HEK293 (cell line): ENCODE results near the gene ACAP2.
A peak's percentile ranks its signal among the peaks of the same experiment; 100 is the strongest.

Experiments used
- CTCF ChIA-PET: fragments of 350-600 bp; formaldehyde crosslinking; extraction: SDS; loops from one replicate; lab custom pipeline; 2021; ENCODE audit warnings: antibody characterized with exemption; lab: Yijun Ruan, JAX
- POLR2A ChIA-PET: fragments of 300-600 bp; formaldehyde crosslinking; extraction: SDS; loops from one replicate; lab custom pipeline; 2020; ENCODE audit warnings: antibody characterized with exemption, inconsistent platforms; lab: Yijun Ruan, JAX
- H3K27ac ChIP-seq: fragments of 200-500 bp; sonication (Bioruptor generic); 2 replicates; pipeline ENCODE4 v1.5.1; 2014; ENCODE audit warnings: low read depth, low read length, control low read depth, inconsistent platforms; ENCODE audit errors: extremely low read depth
- H3K36me3 ChIP-seq, 2 experiments: fragments of 200-500 bp in 1 of 2; sonication (Bioruptor generic) in 1 of 2; 1 replicate in 1 of 2; 2 replicates in 1 of 2; pipeline ENCODE4 v1.5.1; 2014 to 2017; ENCODE audit warnings: inconsistent platforms in 2 of 2, low read length in 2 of 2; ENCODE audit not compliant: control insufficient read depth in 2 of 2, insufficient read depth in 1 of 2
- H3K4me1 ChIP-seq: fragments of 200-500 bp; sonication (Bioruptor generic); 2 replicates; pipeline ENCODE4 v1.5.1; 2014; ENCODE audit warnings: mild to moderate bottlenecking, low read length, inconsistent platforms; ENCODE audit not compliant: control insufficient read depth, insufficient read depth
- H3K4me3 ChIP-seq: 2 replicates; pipeline ENCODE4 v1.5.1; 2011; ENCODE audit warnings: low read depth, mild to moderate bottlenecking, control low read depth, low read length, moderate library complexity
- H3K9me3 ChIP-seq: fragments of 200-500 bp; sonication (Bioruptor generic); 2 replicates; pipeline ENCODE4 v1.5.1; 2014; ENCODE audit warnings: low read depth, low read length, inconsistent platforms; ENCODE audit not compliant: control insufficient read depth, insufficient read depth
- AEBP2 ChIP-seq: fragments of 450-650 bp; formaldehyde crosslinking; IDR thresholded peaks from 2 replicates; pipeline ENCODE4 v1.5.1; 2016; ENCODE audit warnings: missing biosample characterization, missing genetic modification characterization, borderline replicate concordance
- KLF9 ChIP-seq: fragments of 450-650 bp; formaldehyde crosslinking; IDR thresholded peaks from 2 replicates; pipeline ENCODE4 v1.5.1; 2016; ENCODE audit warnings: missing biosample characterization, missing genetic modification characterization, low read depth
- REST ChIP-seq: fragments of 450-650 bp; formaldehyde crosslinking; IDR thresholded peaks from 2 replicates; pipeline ENCODE4 v1.5.1; 2016; ENCODE audit warnings: missing biosample characterization, missing genetic modification characterization
- SETDB1 ChIP-seq: IDR thresholded peaks from one replicate; pipeline ENCODE4 v1.6.1; 2017; ENCODE audit warnings: mild to moderate bottlenecking, low read length, moderate library complexity, mixed read lengths; ENCODE audit not compliant: insufficient read length
- TRIM28 ChIP-seq: IDR thresholded peaks from 2 replicates; pipeline ENCODE4 v1.6.1; 2011; ENCODE audit warnings: low read length, control low read depth, borderline replicate concordance
- ZBTB17 ChIP-seq: fragments of 450-650 bp; formaldehyde crosslinking; IDR thresholded peaks from 2 replicates; pipeline ENCODE4 v1.5.1; 2016; ENCODE audit warnings: missing biosample characterization, missing genetic modification characterization
- ZBTB20 ChIP-seq: fragments of 450-650 bp; formaldehyde crosslinking; IDR thresholded peaks from 2 replicates; pipeline ENCODE4 v1.5.1; 2016; ENCODE audit warnings: missing biosample characterization, missing genetic modification characterization
- ZEB2 ChIP-seq: fragments of 450-650 bp; formaldehyde crosslinking; IDR thresholded peaks from 2 replicates; pipeline ENCODE4 v1.5.1; 2016; ENCODE audit warnings: missing biosample characterization, missing genetic modification characterization
- ZNF10 ChIP-seq: fragments of 450-650 bp; formaldehyde crosslinking; IDR thresholded peaks from 2 replicates; pipeline ENCODE4 v1.5.1; 2017; ENCODE audit warnings: missing biosample characterization, missing genetic modification characterization
- ZNF146 ChIP-seq: fragments of 450-650 bp; formaldehyde crosslinking; IDR thresholded peaks from 2 replicates; pipeline ENCODE4 v1.5.1; 2016; ENCODE audit warnings: missing biosample characterization, missing genetic modification characterization
- ZNF223 ChIP-seq: fragments of 450-650 bp; formaldehyde crosslinking; IDR thresholded peaks from 2 replicates; pipeline ENCODE4 v1.5.1; 2016; ENCODE audit warnings: missing biosample characterization, missing genetic modification characterization
- ZNF544 ChIP-seq: fragments of 450-650 bp; formaldehyde crosslinking; IDR thresholded peaks from 2 replicates; pipeline ENCODE4 v1.5.0; 2017; ENCODE audit warnings: missing biosample characterization, missing genetic modification characterization
- ZNF580 ChIP-seq: fragments of 450-650 bp; formaldehyde crosslinking; IDR thresholded peaks from 2 replicates; pipeline ENCODE4 v1.5.1; 2016; ENCODE audit warnings: missing biosample characterization, missing genetic modification characterization
- ZNF664 ChIP-seq: fragments of 450-650 bp; formaldehyde crosslinking; IDR thresholded peaks from 2 replicates; pipeline ENCODE4 v1.5.1; 2016; ENCODE audit warnings: missing biosample characterization, missing genetic modification characterization
- ZNF747 ChIP-seq: fragments of 450-650 bp; formaldehyde crosslinking; IDR thresholded peaks from 2 replicates; pipeline ENCODE4 v1.5.1; 2016; ENCODE audit warnings: missing biosample characterization, missing genetic modification characterization
- ZNF76 ChIP-seq: fragments of 450-650 bp; formaldehyde crosslinking; IDR thresholded peaks from 2 replicates; pipeline ENCODE4; 2016; ENCODE audit warnings: low read depth, missing biosample characterization, missing genetic modification characterization, borderline replicate concordance
- ZNF785 ChIP-seq: fragments of 450-650 bp; formaldehyde crosslinking; IDR thresholded peaks from 2 replicates; pipeline ENCODE4 v1.5.1; 2016; ENCODE audit warnings: missing biosample characterization, missing genetic modification characterization
- ZNF791 ChIP-seq: fragments of 450-650 bp; formaldehyde crosslinking; IDR thresholded peaks from 2 replicates; pipeline ENCODE4 v1.5.1; 2016; ENCODE audit warnings: missing biosample characterization, missing genetic modification characterization
- ZXDB ChIP-seq: fragments of 450-650 bp; formaldehyde crosslinking; IDR thresholded peaks from 2 replicates; pipeline ENCODE4 v1.5.1; 2016; ENCODE audit warnings: missing biosample characterization, missing genetic modification characterization
- TF ChIP-seq, protein P1 (sequence below): fragments of 450-650 bp; formaldehyde crosslinking; IDR thresholded peaks from 2 replicates; pipeline ENCODE4 v1.5.1; 2016; ENCODE audit warnings: missing biosample characterization, missing genetic modification characterization
- TF ChIP-seq, protein P2 (sequence below): fragments of 450-650 bp; formaldehyde crosslinking; IDR thresholded peaks from 2 replicates; pipeline ENCODE4 v1.5.1; 2016; ENCODE audit warnings: missing biosample characterization, missing genetic modification characterization

ACAP2 gene

DNA sequence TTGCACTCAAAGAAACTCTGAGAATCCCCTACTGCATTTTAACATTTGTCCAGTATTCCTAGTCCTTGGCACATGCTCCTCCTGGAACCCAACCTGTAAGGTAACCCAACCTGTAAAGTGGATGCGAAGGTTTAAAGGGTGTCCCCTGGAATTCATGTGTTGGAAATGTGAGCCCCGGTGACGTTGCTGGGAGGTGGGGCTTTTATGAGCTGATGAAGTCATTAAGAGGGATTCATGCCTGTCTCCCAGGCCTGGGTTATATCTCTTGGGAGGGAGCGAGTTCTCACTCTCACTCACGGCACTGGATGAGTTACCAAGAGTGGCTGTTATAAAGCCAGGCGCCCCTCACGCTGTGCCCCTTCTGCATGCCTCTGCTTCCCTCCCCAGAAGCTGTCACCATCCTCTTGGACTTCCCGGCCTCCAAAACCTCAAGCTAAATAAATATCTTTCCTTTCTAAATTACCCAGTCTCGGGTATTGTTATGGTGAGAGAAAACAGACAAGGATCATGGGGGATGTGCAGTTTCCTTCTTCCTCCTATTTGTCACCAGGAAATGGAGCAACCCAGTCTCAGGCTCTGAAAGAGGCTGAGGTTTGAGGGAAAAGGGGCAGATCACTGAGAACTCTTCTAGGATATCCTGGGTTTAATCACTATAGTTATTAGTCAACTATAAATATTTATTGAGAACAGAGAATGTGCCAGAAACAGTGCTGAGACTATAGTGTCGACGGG, 179.5 kb downstream of the ACAP2 start (continued):
- no peak for TF ChIP-seq ZNF664 (tag by site-specific recombination)
- no peak for TF ChIP-seq ZNF10 (tag by site-specific recombination)
- 0 out of 2 replicates have a peak, but pooled peaks have one; percentile 15 for TF ChIP-seq ZEB2
- no peak for TF ChIP-seq ZNF785 (tag by site-specific recombination)
- no peak for TF ChIP-seq ZNF544 (tag by site-specific recombination)
- TF ChIP-seq ZNF747 (tag by site-specific recombination) = no peak
- no peak for TF ChIP-seq AEBP2 (tag by site-specific recombination)
- TF ChIP-seq ZNF76 (tag by site-specific recombination) = no peak
- TF ChIP-seq TRIM28 = no peak
- no peak for TF ChIP-seq ZNF580
- no peak for TF ChIP-seq ZNF223 (tag by site-specific recombination)
- TF ChIP-seq REST = no peak
- TF ChIP-seq SETDB1 = no peak

- POLR2A ChIA-PET = interaction anchor here (1.5 kb wide), 1 partner anchor 9 kb away, joined by 3 read pairs; the partner anchor contains the start of gene XXYLT1
- CTCF ChIA-PET = interaction anchor here (0.7 to 3.1 kb wide), 5 partner anchors 9 to 693 kb away, joined by 3 to 20 read pairs (median 4); partner anchors contain the start of gene XXYLT1
- TF ChIP-seq ZNF10 (tag by site-specific recombination) (peak; percentile 80; the same call in 1 of the 2 replicates), ZNF791 (tag by site-specific recombination) (no peak), ZNF146 (tag by site-specific recombination) (peak; percentile 75)
Observed at GRCh38 chr3:195261925-195262324, 180.9 kb downstream of the ACAP2 start.

DNA sequence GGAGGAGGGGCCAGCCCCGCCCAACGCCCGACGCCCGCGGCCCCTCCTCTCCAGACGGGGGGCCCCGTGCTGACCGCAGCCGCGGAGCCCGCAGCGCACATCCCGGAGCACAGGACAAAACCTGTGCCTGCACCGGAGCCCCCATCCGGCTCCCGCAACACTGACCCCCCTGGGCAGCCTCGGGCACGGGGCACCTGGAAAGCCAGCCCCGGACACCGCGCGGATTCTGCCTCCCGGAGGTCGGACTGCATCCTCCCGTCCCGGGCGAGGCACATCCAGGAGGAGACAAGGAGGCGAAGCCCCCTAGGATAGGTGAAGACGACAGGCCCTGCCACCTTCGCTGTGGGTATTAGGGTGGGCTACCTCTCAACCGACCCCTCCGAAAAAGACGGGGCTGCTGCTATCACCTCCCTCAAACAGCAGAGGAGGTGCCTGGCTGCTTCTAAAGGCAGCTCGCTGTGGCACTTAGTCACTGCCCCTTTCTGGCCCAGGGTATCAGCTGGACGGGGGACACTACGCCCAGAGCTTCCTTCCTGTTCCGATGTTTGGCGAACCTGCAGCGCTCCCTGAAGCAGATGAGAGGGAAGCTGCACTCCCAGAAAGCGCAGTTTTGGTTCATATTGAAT, 182.4 kb downstream of the ACAP2 start:
- POLR2A ChIA-PET = interaction anchor here (1.0 to 1.5 kb wide), 4 partner anchors 11 to 588 kb away, joined by 3 to 5 read pairs (median 3); partner anchors contain the start of genes FAM43A, LSG1 and XXYLT1
- CTCF ChIA-PET = interaction anchor here (0.7 to 3.1 kb wide), 4 partner anchors 10 to 616 kb away, joined by 3 to 20 read pairs (median 9); partner anchors contain the start of gene XXYLT1
- Histone ChIP-seq H3K4me1 (peaks cover 7% of the 10 kb centered on the region), H3K4me3 (peak overlapping the region; percentile 58), H3K9me3 (no peaks in the 10 kb centered on the region), H3K36me3 (peaks cover 0 to 6% of the 10 kb centered on the region in 2 experiments; a peak in 1 of 3 replicates), H3K27ac (no peak overlapping the region)
- TF ChIP-seq ZBTB17 (tag by site-specific recombination) (no peak), ZXDB (tag by site-specific recombination) (peak; percentile 68), KLF9 (tag by site-specific recombination) (peak; percentile 65; the same call in 1 of the 2 replicates), ZBTB20 (no peak)
- TF ChIP-seq, protein P1, sequence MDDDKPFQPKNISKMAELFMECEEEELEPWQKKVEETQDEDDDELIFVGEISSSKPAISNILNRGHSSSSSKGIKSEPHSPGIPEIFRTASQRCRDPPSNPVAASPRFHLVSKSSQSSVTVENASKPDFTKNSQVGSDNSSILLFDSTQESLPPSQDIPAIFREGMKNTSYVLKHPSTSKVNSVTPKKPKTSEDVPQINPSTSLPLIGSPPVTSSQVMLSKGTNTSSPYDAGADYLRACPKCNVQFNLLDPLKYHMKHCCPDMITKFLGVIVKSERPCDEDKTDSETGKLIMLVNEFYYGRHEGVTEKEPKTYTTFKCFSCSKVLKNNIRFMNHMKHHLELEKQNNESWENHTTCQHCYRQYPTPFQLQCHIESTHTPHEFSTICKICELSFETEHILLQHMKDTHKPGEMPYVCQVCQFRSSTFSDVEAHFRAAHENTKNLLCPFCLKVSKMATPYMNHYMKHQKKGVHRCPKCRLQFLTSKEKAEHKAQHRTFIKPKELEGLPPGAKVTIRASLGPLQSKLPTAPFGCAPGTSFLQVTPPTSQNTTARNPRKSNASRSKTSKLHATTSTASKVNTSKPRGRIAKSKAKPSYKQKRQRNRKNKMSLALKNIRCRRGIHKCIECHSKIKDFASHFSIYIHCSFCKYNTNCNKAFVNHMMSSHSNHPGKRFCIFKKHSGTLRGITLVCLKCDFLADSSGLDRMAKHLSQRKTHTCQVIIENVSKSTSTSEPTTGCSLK (tag by site-specific recombination) = no peak
- TF ChIP-seq, protein P2, sequence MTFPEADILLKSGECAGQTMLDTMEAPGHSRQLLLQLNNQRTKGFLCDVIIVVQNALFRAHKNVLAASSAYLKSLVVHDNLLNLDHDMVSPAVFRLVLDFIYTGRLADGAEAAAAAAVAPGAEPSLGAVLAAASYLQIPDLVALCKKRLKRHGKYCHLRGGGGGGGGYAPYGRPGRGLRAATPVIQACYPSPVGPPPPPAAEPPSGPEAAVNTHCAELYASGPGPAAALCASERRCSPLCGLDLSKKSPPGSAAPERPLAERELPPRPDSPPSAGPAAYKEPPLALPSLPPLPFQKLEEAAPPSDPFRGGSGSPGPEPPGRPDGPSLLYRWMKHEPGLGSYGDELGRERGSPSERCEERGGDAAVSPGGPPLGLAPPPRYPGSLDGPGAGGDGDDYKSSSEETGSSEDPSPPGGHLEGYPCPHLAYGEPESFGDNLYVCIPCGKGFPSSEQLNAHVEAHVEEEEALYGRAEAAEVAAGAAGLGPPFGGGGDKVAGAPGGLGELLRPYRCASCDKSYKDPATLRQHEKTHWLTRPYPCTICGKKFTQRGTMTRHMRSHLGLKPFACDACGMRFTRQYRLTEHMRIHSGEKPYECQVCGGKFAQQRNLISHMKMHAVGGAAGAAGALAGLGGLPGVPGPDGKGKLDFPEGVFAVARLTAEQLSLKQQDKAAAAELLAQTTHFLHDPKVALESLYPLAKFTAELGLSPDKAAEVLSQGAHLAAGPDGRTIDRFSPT (tag by site-specific recombination) = peak; percentile 52

More at GRCh38 chr3:195261925-195262324, 180.9 kb downstream of the ACAP2 start:
- Histone ChIP-seq H3K27ac (no peak overlapping the region), H3K9me3 (no peaks in the 10 kb centered on the region), H3K36me3 (peaks cover 0 to 15% of the 10 kb centered on the region in 2 experiments; a peak in 1 of 3 replicates), H3K4me3 (no peak overlapping the region), H3K4me1 (peaks cover 7% of the 10 kb centered on the region)
